PC-9 (cell line): Measurements from ENCODE around the gene DAAM2. TPM values are rescaled to one million over a fixed set of nuclear protein-coding genes. Genes with fewer than 3 reads are reported as not detected.

Source experiments
- BruUV-seq: library from RNA; stranded (reverse); fragments of 400-500 nt; replicated peaks from 2 replicates; lab custom pipeline; 2021; lab: Mats Ljungman, UMichigan
- CTCF ChIA-PET: fragments of 300-600 bp; sonication (Branson Sonifier 250); formaldehyde crosslinking; loops from one replicate; lab custom pipeline; 2022; ENCODE audit warnings: antibody characterized with exemption; lab: Charles Lee
- POLR2A ChIA-PET: fragments of 300-600 bp; sonication (Branson Sonifier 250); formaldehyde crosslinking; loops from one replicate; lab custom pipeline; 2022; ENCODE audit warnings: antibody characterized with exemption; ENCODE audit not compliant: unreplicated experiment; lab: Charles Lee
- DNase-seq, 2 experiments: peaks; one replicate each; pipeline versions ENCODE4 v3.0.0 to v3.0.0-alpha.2; 2015 to 2022; ENCODE audit warnings: mixed read lengths in 1 of 2
- H2AFZ ChIP-seq: fragments of 200-600 bp; sonication (generic); 2 replicates; pipeline ENCODE4 v1.8.1; 2017; ENCODE audit warnings: antibody characterized with exemption
- H3F3A ChIP-seq: fragments of 200-600 bp; sonication (generic); 2 replicates; pipeline ENCODE4 v1.8.1; 2017; ENCODE audit warnings: antibody characterized with exemption, mild to moderate bottlenecking, low read depth; ENCODE audit not compliant: insufficient read depth
- H3K27ac ChIP-seq: fragments of 200-600 bp; sonication (generic); 2 replicates; pipeline ENCODE4 v1.6.1; 2016; ENCODE audit warnings: mixed run types
- H3K27me3 ChIP-seq: fragments of 200-600 bp; sonication (generic); 2 replicates; pipeline ENCODE4 v1.6.1; 2016; ENCODE audit warnings: low read depth, mixed run types; ENCODE audit not compliant: insufficient read depth
- H3K36me3 ChIP-seq: fragments of 200-600 bp; sonication (generic); 2 replicates; pipeline ENCODE4 v1.6.1; 2016; ENCODE audit warnings: low read depth, mixed run types
- H3K4me1 ChIP-seq: fragments of 200-600 bp; sonication (generic); replicated peaks from 2 replicates; pipeline ENCODE4 v1.6.1; 2016; ENCODE audit warnings: mixed run types; ENCODE audit not compliant: insufficient read depth
- H3K4me2 ChIP-seq: fragments of 200-600 bp; sonication (generic); 2 replicates; pipeline ENCODE4 v1.6.1; 2017; ENCODE audit warnings: mixed run types
- H3K4me3 ChIP-seq: fragments of 200-600 bp; sonication (generic); 2 replicates; pipeline ENCODE4 v1.6.1; 2016; ENCODE audit warnings: mixed run types
- H3K79me2 ChIP-seq: fragments of 200-600 bp; sonication (generic); 2 replicates; pipeline ENCODE4 v1.6.1; 2017; ENCODE audit warnings: low read depth, mixed run types
- H3K9me2 ChIP-seq: fragments of 200-600 bp; sonication (generic); 2 replicates; pipeline ENCODE4 v1.8.1; 2017; ENCODE audit warnings: mild to moderate bottlenecking; ENCODE audit not compliant: insufficient read depth
- H3K9me3 ChIP-seq: fragments of 200-600 bp; sonication (generic); 2 replicates; pipeline ENCODE4 v1.8.1; 2016; ENCODE audit warnings: low read depth; ENCODE audit not compliant: insufficient read depth
- H4K20me1 ChIP-seq: fragments of 200-600 bp; sonication (generic); 2 replicates; pipeline ENCODE4 v1.8.1; 2017; ENCODE audit not compliant: insufficient read depth
- EZH2 ChIP-seq: fragments of 200-600 bp; sonication (generic); IDR thresholded peaks from 2 replicates; pipeline ENCODE4 v1.8.0; 2017; ENCODE audit warnings: antibody characterized with exemption, low read depth
- intact Hi-C: fragments of 100-400 bp; cut with micrococcal nuclease; formaldehyde crosslinking; loops from one replicate; pipeline ENCODE4 v1.10.0; 2022; ENCODE audit not compliant: unreplicated experiment
- total RNA-seq: library from RNA; stranded (reverse); gene quantifications from 2 replicates; pipeline ENCODE4 v1.2.3, GENCODE V29; 2021
- TF ChIP-seq, protein P1 (sequence below): fragments of 200-600 bp; sonication (generic); conservative IDR thresholded peaks from 2 replicates; pipeline ENCODE4 v1.6.1; 2017; ENCODE audit warnings: mixed run types, antibody characterized with exemption, mild to moderate bottlenecking, moderate library complexity

The DAAM2 gene
- total RNA-seq, 1 experiment from 2014 or later, result not detected

DNA sequence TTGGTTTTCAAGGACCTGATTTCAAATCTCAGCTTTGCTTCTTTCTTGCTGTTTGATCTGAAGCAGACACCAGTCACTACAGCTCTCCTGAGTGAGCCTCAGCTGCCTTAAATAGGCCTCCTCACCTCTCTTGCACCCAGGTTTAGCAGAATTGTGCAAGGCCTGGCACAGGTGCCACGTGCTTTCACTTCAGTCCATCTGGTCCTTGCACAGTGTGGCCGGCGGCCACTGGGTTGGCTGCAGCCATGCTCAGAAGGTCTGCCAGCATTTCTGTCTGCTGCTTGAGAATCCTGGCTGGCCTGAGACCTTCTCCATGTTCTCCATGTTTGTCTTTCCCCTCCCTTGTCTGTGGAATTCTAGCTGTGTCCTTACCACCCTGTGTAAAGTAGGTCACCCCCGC is 14.5 kb upstream of the DAAM2 start:
- intact Hi-C loops, result no loop called here
- no peak overlapping the region for H3K4me2 ChIP-seq
- peaks cover 17% of the 10 kb centered on the region for H3K27me3 ChIP-seq
- no peak overlapping the region for H3K4me3 ChIP-seq
- H3F3A ChIP-seq, result no peaks in the 10 kb centered on the region
- CTCF ChIA-PET, result no interaction called here
- H3K9me3 ChIP-seq, result no peaks in the 10 kb centered on the region
- H4K20me1 ChIP-seq, result no peaks in the 10 kb centered on the region
- H3K36me3 ChIP-seq, result no peaks in the 10 kb centered on the region
- no peak for DNase-seq
- no peaks in the 10 kb centered on the region for H3K4me1 ChIP-seq
- H3K27ac ChIP-seq, result no peak overlapping the region
- POLR2A ChIA-PET, result no interaction called here
- no TSS peak for BruUV-seq
- no peaks in the 10 kb centered on the region for H3K79me2 ChIP-seq
- no peak for TF ChIP-seq EZH2
- TF ChIP-seq, protein P1, sequence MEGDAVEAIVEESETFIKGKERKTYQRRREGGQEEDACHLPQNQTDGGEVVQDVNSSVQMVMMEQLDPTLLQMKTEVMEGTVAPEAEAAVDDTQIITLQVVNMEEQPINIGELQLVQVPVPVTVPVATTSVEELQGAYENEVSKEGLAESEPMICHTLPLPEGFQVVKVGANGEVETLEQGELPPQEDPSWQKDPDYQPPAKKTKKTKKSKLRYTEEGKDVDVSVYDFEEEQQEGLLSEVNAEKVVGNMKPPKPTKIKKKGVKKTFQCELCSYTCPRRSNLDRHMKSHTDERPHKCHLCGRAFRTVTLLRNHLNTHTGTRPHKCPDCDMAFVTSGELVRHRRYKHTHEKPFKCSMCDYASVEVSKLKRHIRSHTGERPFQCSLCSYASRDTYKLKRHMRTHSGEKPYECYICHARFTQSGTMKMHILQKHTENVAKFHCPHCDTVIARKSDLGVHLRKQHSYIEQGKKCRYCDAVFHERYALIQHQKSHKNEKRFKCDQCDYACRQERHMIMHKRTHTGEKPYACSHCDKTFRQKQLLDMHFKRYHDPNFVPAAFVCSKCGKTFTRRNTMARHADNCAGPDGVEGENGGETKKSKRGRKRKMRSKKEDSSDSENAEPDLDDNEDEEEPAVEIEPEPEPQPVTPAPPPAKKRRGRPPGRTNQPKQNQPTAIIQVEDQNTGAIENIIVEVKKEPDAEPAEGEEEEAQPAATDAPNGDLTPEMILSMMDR, result no peak
- H2AFZ ChIP-seq, result no peak overlapping the region
- no peaks in the 10 kb centered on the region for H3K9me2 ChIP-seq

DNA sequence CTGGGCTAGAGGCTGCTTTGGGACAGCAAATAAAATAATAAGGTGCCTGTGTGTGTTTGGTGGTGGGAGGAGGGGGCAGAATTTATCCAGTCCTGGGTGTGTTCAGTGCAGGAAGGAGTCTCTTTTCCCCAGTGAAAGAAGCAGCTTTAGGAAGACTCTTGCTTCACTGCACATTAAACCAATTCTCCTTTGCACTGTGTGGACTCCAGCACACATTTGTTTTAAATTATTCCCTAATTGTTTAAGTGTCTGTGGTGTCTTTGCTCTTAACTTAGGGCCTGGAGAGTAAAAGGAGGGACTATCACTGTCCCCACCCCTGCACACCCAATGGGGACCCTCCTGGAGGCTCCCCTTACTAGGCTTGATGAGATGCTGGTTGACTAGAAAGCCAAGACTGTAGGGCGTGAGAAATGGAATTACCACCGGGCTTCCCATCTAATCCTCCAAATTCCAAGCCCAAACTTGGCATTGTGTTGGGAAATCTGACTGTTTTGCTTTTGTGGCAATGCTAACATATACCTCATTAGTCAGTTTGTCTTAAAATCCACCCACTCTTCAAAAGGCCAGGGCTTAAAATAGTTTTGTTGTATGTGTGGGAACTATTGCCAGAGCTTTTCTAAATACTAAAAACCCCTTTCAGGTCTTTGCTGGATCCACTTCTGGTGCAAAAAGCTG is 13.5 kb upstream of the DAAM2 start:
- Histone ChIP-seq H3K4me2 (no peak overlapping the region), H2AFZ (no peak overlapping the region), H3K9me3 (no peaks in the 10 kb centered on the region), H3K79me2 (no peaks in the 10 kb centered on the region), H4K20me1 (no peaks in the 10 kb centered on the region), H3K36me3 (no peaks in the 10 kb centered on the region), H3K27ac (no peak overlapping the region), H3K4me1 (no peaks in the 10 kb centered on the region), H3K4me3 (no peak overlapping the region), H3K9me2 (no peaks in the 10 kb centered on the region), H3F3A (no peaks in the 10 kb centered on the region), H3K27me3 (peaks cover 17% of the 10 kb centered on the region)
- POLR2A ChIA-PET, result no interaction called here
- intact Hi-C loops, result no loop called here
- no TSS peak for BruUV-seq
- CTCF ChIA-PET, result no interaction called here
- TF ChIP-seq EZH2, result no peak
- TF ChIP-seq, protein P1, result no peak
- DNase-seq, result no peak

GRCh38 chr6:39785281-39785680 is 6.9 kb upstream of the DAAM2 start:
- H3K4me2 ChIP-seq, result no peak overlapping the region
- BruUV-seq, result no TSS peak
- H3F3A ChIP-seq, result no peaks in the 10 kb centered on the region
- no peaks in the 10 kb centered on the region for H4K20me1 ChIP-seq
- H3K27me3 ChIP-seq, result 0 out of 2 replicates have a peak, but pooled peaks cover 2% of the 10 kb centered on the region
- no peak for DNase-seq
- no peaks in the 10 kb centered on the region for H3K9me2 ChIP-seq
- no peak overlapping the region for H3K27ac ChIP-seq
- no peak overlapping the region for H3K4me3 ChIP-seq
- H3K9me3 ChIP-seq, result no peaks in the 10 kb centered on the region
- H3K79me2 ChIP-seq, result no peaks in the 10 kb centered on the region
- no peaks in the 10 kb centered on the region for H3K36me3 ChIP-seq
- intact Hi-C loops, result no loop called here
- no peaks in the 10 kb centered on the region for H3K4me1 ChIP-seq
- no peak overlapping the region for H2AFZ ChIP-seq
- CTCF ChIA-PET, result no interaction called here
- POLR2A ChIA-PET, result no interaction called here
- TF ChIP-seq, protein P1, result no peak
